IPS DF 6.9 (cell line): ENCODE results near the gene SERTM1.

Source experiments
- DNase-seq: peaks from one replicate; pipeline ENCODE4 v3.0.0-alpha.2; 2013; ENCODE audit warnings: low read depth, low spot score
- H3K27ac ChIP-seq: one replicate; pipeline ENCODE4 v1.5.1; 2013; ENCODE audit warnings: low read length, control low read depth
- H3K27me3 ChIP-seq: 2 replicates; pipeline ENCODE4 v1.6.1; 2013; ENCODE audit warnings: mild to moderate bottlenecking, low read length; ENCODE audit not compliant: control insufficient read depth, insufficient read depth
- H3K36me3 ChIP-seq: 2 replicates; pipeline ENCODE4 v1.6.1; 2013; ENCODE audit warnings: low read length; ENCODE audit not compliant: control insufficient read depth, insufficient read depth
- H3K4me1 ChIP-seq: 2 replicates; pipeline ENCODE4 v1.6.1; 2013; ENCODE audit warnings: low read length; ENCODE audit not compliant: control insufficient read depth, insufficient read depth
- H3K4me3 ChIP-seq: 2 replicates; pipeline ENCODE4 v1.5.1; 2013; ENCODE audit warnings: mild to moderate bottlenecking, low read length
- H3K9me3 ChIP-seq: 2 replicates; pipeline ENCODE4 v1.6.1; 2013; ENCODE audit warnings: low read length, inconsistent platforms; ENCODE audit not compliant: control insufficient read depth, insufficient read depth
- WGBS: extraction: QIAGEN DNeasy Blood & Tissue Kit; methylation state at CpG from one replicate; pipeline ENCODE4 v1.1.7; 2013; ENCODE audit warnings: mixed read lengths, missing lambda C conversion rate; ENCODE audit not compliant: insufficient read length, insufficient coverage; 5-methylcytosine and 5-hydroxymethylcytosine counted together

Gene SERTM1

GRCh38 chr13:36710396-36710795 lies 36.6 kb downstream of the SERTM1 start:
- WGBS, result no CpG with 5 or more reads among the region's 4 CpGs
- Histone ChIP-seq H3K27me3 (no peaks in the 10 kb centered on the region; the same call in 1 of the 2 replicates), H3K27ac (no peak overlapping the region), H3K4me1 (no peaks in the 10 kb centered on the region), H3K36me3 (no peaks in the 10 kb centered on the region), H3K9me3 (no peaks in the 10 kb centered on the region), H3K4me3 (no peak overlapping the region)
- no peak for DNase-seq

GRCh38 chr13:36712290-36712689 lies 38.5 kb downstream of the SERTM1 start:
- H3K9me3 ChIP-seq, result no peaks in the 10 kb centered on the region
- no peaks in the 10 kb centered on the region for H3K4me1 ChIP-seq
- WGBS, result no CpG with 5 or more reads among the region's 3 CpGs

GRCh38 chr13:36712770-36713169 lies 39.0 kb downstream of the SERTM1 start:
- no peak for DNase-seq
- no CpG with 5 or more reads among the region's 5 CpGs for WGBS
- H3K27ac ChIP-seq, result no peak overlapping the region

More at GRCh38 chr13:36712290-36712689, 38.5 kb downstream of the SERTM1 start:
- H3K27ac ChIP-seq, result no peak overlapping the region
- H3K27me3 ChIP-seq, result no peaks in the 10 kb centered on the region; the same call in 1 of the 2 replicates
- no peaks in the 10 kb centered on the region for H3K36me3 ChIP-seq
- DNase-seq, result no peak
- no peak overlapping the region for H3K4me3 ChIP-seq

GRCh38 chr13:36713887-36714286 lies 40.1 kb downstream of the SERTM1 start:
- Histone ChIP-seq H3K4me3 (no peak overlapping the region), H3K36me3 (no peaks in the 10 kb centered on the region), H3K4me1 (no peaks in the 10 kb centered on the region), H3K27me3 (no peaks in the 10 kb centered on the region; the same call in 1 of the 2 replicates), H3K27ac (no peak overlapping the region), H3K9me3 (no peaks in the 10 kb centered on the region)
- no CpG with 5 or more reads among the region's 2 CpGs for WGBS
- DNase-seq, result no peak

More at GRCh38 chr13:36712770-36713169, 39.0 kb downstream of the SERTM1 start:
- Histone ChIP-seq H3K4me3 (no peak overlapping the region), H3K36me3 (no peaks in the 10 kb centered on the region), H3K9me3 (no peaks in the 10 kb centered on the region), H3K4me1 (no peaks in the 10 kb centered on the region), H3K27me3 (no peaks in the 10 kb centered on the region; the same call in 1 of the 2 replicates)

GRCh38 chr13:36715841-36716240 lies 42.0 kb downstream of the SERTM1 start:
- Histone ChIP-seq H3K27ac (no peak overlapping the region), H3K4me1 (no peaks in the 10 kb centered on the region), H3K4me3 (no peak overlapping the region), H3K9me3 (no peaks in the 10 kb centered on the region), H3K36me3 (no peaks in the 10 kb centered on the region), H3K27me3 (no peaks in the 10 kb centered on the region; the same call in 1 of the 2 replicates)
- no CpG with 5 or more reads among the region's 1 CpG for WGBS
- no peak for DNase-seq

GRCh38 chr13:36717017-36717416 lies 43.2 kb downstream of the SERTM1 start:
- H3K4me1 ChIP-seq, result no peaks in the 10 kb centered on the region
- WGBS, result no CpG with 5 or more reads among the region's 2 CpGs
- no peaks in the 10 kb centered on the region for H3K27me3 ChIP-seq
- H3K27ac ChIP-seq, result no peak overlapping the region
- no peak for DNase-seq
- H3K36me3 ChIP-seq, result no peaks in the 10 kb centered on the region
- H3K4me3 ChIP-seq, result no peak overlapping the region
- no peaks in the 10 kb centered on the region for H3K9me3 ChIP-seq

GRCh38 chr13:36717966-36718545 lies 44.2 kb downstream of the SERTM1 start:
- no CpG with 5 or more reads among the region's 3 CpGs for whole genome bisulfite sequencing
- Histone ChIP-seq H3K4me3 (no peak overlapping the region), H3K9me3 (no peaks in the 10 kb centered on the region), H3K27me3 (no peaks in the 10 kb centered on the region), H3K4me1 (no peaks in the 10 kb centered on the region), H3K27ac (no peak overlapping the region), H3K36me3 (no peaks in the 10 kb centered on the region)
- no peak for DNase-seq

GRCh38 chr13:36718686-36719085 lies 44.9 kb downstream of the SERTM1 start:
- Histone ChIP-seq H3K27ac (no peak overlapping the region), H3K4me1 (no peaks in the 10 kb centered on the region), H3K27me3 (no peaks in the 10 kb centered on the region), H3K4me3 (no peak overlapping the region), H3K9me3 (no peaks in the 10 kb centered on the region), H3K36me3 (no peaks in the 10 kb centered on the region)
- DNase-seq, result no peak
- WGBS, result no CpG with 5 or more reads among the region's 4 CpGs

- Histone ChIP-seq H3K27me3 (no peaks in the 10 kb centered on the region), H3K27ac (no peak overlapping the region), H3K9me3 (no peaks in the 10 kb centered on the region), H3K4me3 (no peak overlapping the region), H3K4me1 (no peaks in the 10 kb centered on the region), H3K36me3 (no peaks in the 10 kb centered on the region)
- DNase-seq, result no peak
- no CpG with 5 or more reads among the region's 2 CpGs for WGBS
Measured at GRCh38 chr13:36724141-36724540, 50.3 kb downstream of the SERTM1 start.

- H3K27ac ChIP-seq, result no peak overlapping the region
- no peaks in the 10 kb centered on the region for H3K4me1 ChIP-seq
- DNase-seq, result no peak
- H3K4me3 ChIP-seq, result no peak overlapping the region
- no peaks in the 10 kb centered on the region for H3K36me3 ChIP-seq
- no CpG with 5 or more reads among the region's 2 CpGs for WGBS
- no peaks in the 10 kb centered on the region for H3K9me3 ChIP-seq
- no peaks in the 10 kb centered on the region for H3K27me3 ChIP-seq
Measured at GRCh38 chr13:36725936-36726335, 52.1 kb downstream of the SERTM1 start.

GRCh38 chr13:36728006-36728405 lies 54.2 kb downstream of the SERTM1 start:
- no peak for DNase-seq
- WGBS, result no CpG with 5 or more reads among the region's 3 CpGs
- no peaks in the 10 kb centered on the region for H3K36me3 ChIP-seq

More at GRCh38 chr13:36728006-36728405, 54.2 kb downstream of the SERTM1 start:
- Histone ChIP-seq H3K4me1 (no peaks in the 10 kb centered on the region), H3K27ac (no peak overlapping the region), H3K4me3 (no peak overlapping the region), H3K27me3 (no peaks in the 10 kb centered on the region), H3K9me3 (no peaks in the 10 kb centered on the region)
